ENCODE results near the gene CMIP.

DNA sequence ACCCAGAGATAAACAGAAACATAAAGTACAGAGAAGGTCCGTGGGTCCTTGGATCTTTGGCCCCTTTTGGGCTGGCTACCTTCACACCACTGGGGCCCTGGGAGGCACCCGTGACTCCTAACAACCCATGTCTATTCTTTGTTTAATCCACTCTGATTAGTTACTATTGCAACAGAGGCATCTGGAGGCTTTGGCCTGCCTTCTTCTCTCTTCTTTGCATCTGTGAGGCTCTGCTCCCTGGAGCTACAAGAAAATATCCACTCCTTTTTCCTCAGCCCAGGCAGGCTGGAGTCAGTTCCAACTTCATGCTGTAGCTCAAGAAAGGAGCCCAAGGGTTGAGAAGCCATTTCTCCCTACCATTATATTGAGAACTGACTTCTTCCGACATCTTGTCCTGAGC, 9.5 kb upstream of the CMIP start:
- TF ChIP-seq, protein P1, sequence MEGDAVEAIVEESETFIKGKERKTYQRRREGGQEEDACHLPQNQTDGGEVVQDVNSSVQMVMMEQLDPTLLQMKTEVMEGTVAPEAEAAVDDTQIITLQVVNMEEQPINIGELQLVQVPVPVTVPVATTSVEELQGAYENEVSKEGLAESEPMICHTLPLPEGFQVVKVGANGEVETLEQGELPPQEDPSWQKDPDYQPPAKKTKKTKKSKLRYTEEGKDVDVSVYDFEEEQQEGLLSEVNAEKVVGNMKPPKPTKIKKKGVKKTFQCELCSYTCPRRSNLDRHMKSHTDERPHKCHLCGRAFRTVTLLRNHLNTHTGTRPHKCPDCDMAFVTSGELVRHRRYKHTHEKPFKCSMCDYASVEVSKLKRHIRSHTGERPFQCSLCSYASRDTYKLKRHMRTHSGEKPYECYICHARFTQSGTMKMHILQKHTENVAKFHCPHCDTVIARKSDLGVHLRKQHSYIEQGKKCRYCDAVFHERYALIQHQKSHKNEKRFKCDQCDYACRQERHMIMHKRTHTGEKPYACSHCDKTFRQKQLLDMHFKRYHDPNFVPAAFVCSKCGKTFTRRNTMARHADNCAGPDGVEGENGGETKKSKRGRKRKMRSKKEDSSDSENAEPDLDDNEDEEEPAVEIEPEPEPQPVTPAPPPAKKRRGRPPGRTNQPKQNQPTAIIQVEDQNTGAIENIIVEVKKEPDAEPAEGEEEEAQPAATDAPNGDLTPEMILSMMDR (IDR thresholded peaks at IDR 0.05), result no peak
- TF ChIP-seq POLR2A (IDR thresholded peaks at IDR 0.05), result no peak

All from thyroid gland (tissue), 4 donors.